GM12878 (cell line): ENCODE data around the gene SLC29A1. TPM values are rescaled to one million over a fixed set of nuclear protein-coding genes. Genes with fewer than 3 reads are reported as not detected.

Experiments used
- ATAC-seq: fragments of 200-7000 bp; cut with Tn5 transposase; 3 replicates; pipeline ENCODE4 v1.9.1; 2020; ENCODE audit warnings: mild to moderate bottlenecking, moderate library complexity
- BruUV-seq: library from RNA; stranded (reverse); fragments of 400-500 nt; replicated peaks from 2 replicates; lab custom pipeline; 2021; lab: Mats Ljungman, UMichigan
- CTCF ChIA-PET: fragments of 300-600 bp; sonication (Branson Sonifier 250); formaldehyde crosslinking; extraction: SDS; loops from one replicate; lab custom pipeline; 2021; ENCODE audit warnings: inconsistent platforms; lab: Yijun Ruan, JAX
- POLR2A ChIA-PET: fragments of 350-600 bp; formaldehyde crosslinking; extraction: SDS; loops from one replicate; lab custom pipeline; 2021; ENCODE audit warnings: inconsistent platforms; lab: Charles Lee
- RAD21 ChIA-PET: fragments of 300-600 bp; sonication (Branson Sonifier 250); formaldehyde crosslinking; loops from one replicate; lab custom pipeline; 2023; ENCODE audit warnings: antibody characterized with exemption; ENCODE audit not compliant: unreplicated experiment; lab: Charles Lee
- SMC1A ChIA-PET: fragments of 300-600 bp; sonication (Branson Sonifier 250); formaldehyde crosslinking; loops from one replicate; lab custom pipeline; 2023; ENCODE audit not compliant: unreplicated experiment, uncharacterized antibody; lab: Charles Lee
- DNase-seq: peaks from one replicate; pipeline ENCODE4 v3.0.0-alpha.2; 2011; ENCODE audit warnings: low read depth, low spot score
- FAIRE-seq: peaks from 3 replicates; lab custom pipeline; 2011; peaks lifted over from hg19 to GRCh38; lab: Jason Lieb, UNC
- H2AFZ ChIP-seq: 2 replicates; pipeline ENCODE4 v1.6.0; 2011; ENCODE audit warnings: low read depth, low read length, control low read depth; ENCODE audit not compliant: control insufficient read depth
- H3K27ac ChIP-seq: 2 replicates; pipeline ENCODE4 v1.5.1; 2011; ENCODE audit warnings: control low read depth; ENCODE audit not compliant: control insufficient read depth, insufficient read depth
- H3K27me3 ChIP-seq, 2 experiments: replicated peaks in 1 of 2; 2 replicates each; pipeline versions ENCODE4 v1.6.0 to v1.6.1; 2011; ENCODE audit warnings: low read length in 1 of 2; ENCODE audit not compliant: control insufficient read depth in 2 of 2, insufficient read depth in 2 of 2
- H3K36me3 ChIP-seq, 2 experiments: 2 replicates each; pipeline ENCODE4 v1.5.1; 2011; ENCODE audit warnings: low read length in 1 of 2; ENCODE audit not compliant: control insufficient read depth in 2 of 2, insufficient read depth in 2 of 2
- H3K4me1 ChIP-seq: 2 replicates; pipeline ENCODE4 v1.6.1; 2011; ENCODE audit warnings: mild to moderate bottlenecking, low read length, moderate library complexity, mixed read lengths; ENCODE audit not compliant: control insufficient read depth, insufficient read depth
- H3K4me2 ChIP-seq: 2 replicates; pipeline ENCODE4 v1.6.0; 2011; ENCODE audit warnings: control low read depth; ENCODE audit not compliant: control insufficient read depth, insufficient read depth
- H3K4me3 ChIP-seq: fragments of 200-600 bp; sonication (generic); 2 replicates; pipeline ENCODE4 v1.5.1; 2016
- H3K79me2 ChIP-seq: 2 replicates; pipeline ENCODE4 v1.6.0; 2011; ENCODE audit warnings: low read length; ENCODE audit not compliant: control insufficient read depth, insufficient read depth
- H3K9ac ChIP-seq: 2 replicates; pipeline ENCODE4 v1.8.0; 2011; ENCODE audit warnings: low read length, control low read depth, mixed read lengths; ENCODE audit not compliant: control insufficient read depth, insufficient read depth
- H3K9me3 ChIP-seq: replicated peaks from 3 replicates; pipeline ENCODE4 v1.5.1; 2011; ENCODE audit warnings: mild to moderate bottlenecking, low read length; ENCODE audit not compliant: control insufficient read depth, insufficient read depth
- H4K20me1 ChIP-seq: 2 replicates; pipeline ENCODE4 v1.6.0; 2011; ENCODE audit not compliant: control insufficient read depth, insufficient read depth
- KAT2A ChIP-seq: conservative IDR thresholded peaks from 2 replicates; pipeline ENCODE4 v1.6.1; 2011; ENCODE audit warnings: low read depth, low read length; ENCODE audit not compliant: control insufficient read depth
- MXI1 ChIP-seq: fragments of 150-350 bp; IDR thresholded peaks from 2 replicates; pipeline ENCODE4 v1.6.1; 2011; ENCODE audit warnings: low read depth, mild to moderate bottlenecking, inconsistent platforms, low read length, improper control_type of control experiment
- NFIC ChIP-seq: IDR thresholded peaks from 2 replicates; pipeline ENCODE4 v1.6.1; 2012; ENCODE audit warnings: low read depth, mild to moderate bottlenecking, inconsistent platforms, low read length, moderate library complexity
- POLR2AphosphoS2 ChIP-seq: IDR thresholded peaks from 2 replicates; pipeline ENCODE4 v1.6.1; 2011; ENCODE audit warnings: low read depth, mild to moderate bottlenecking, low read length, improper control_type of control experiment, moderate library complexity
- RBBP5 ChIP-seq: fragments of 200-600 bp; sonication (generic); conservative IDR thresholded peaks from 2 replicates; pipeline ENCODE4 v1.6.1; 2016
- SMAD5 ChIP-seq: IDR thresholded peaks from 2 replicates; pipeline ENCODE4 v1.6.1; 2016; ENCODE audit warnings: antibody characterized with exemption, low read depth
- SUPT20H ChIP-seq: IDR thresholded peaks from 2 replicates; pipeline ENCODE4 v1.6.1; 2011; ENCODE audit warnings: low read depth, mild to moderate bottlenecking, low read length, moderate library complexity, borderline replicate concordance; ENCODE audit not compliant: control insufficient read depth
- TCF12 ChIP-seq: IDR thresholded peaks from 2 replicates; pipeline ENCODE4 v1.6.1; 2011; ENCODE audit warnings: low read depth, mild to moderate bottlenecking, low read length
- WGBS: methylation state at CpG from one replicate; pipeline ENCODE4 v1.1.6; 2016; ENCODE audit warnings: low lambda C conversion rate; ENCODE audit not compliant: insufficient replicate concordance, insufficient coverage; ENCODE audit errors: missing lambda C conversion rate; 5-methylcytosine and 5-hydroxymethylcytosine counted together
- in situ Hi-C: fragments of 300-500 bp; cut with MboI; formaldehyde crosslinking; loops from 9 replicates; pipeline ENCODE4 v1.14.3; 2018; ENCODE audit warnings: mixed read lengths
- intact Hi-C: fragments of 100-400 bp; cut with micrococcal nuclease; formaldehyde crosslinking; loops from one replicate; pipeline ENCODE4 v1.14.2; 2022; ENCODE audit not compliant: unreplicated experiment
- polyA plus RNA-seq, 11 experiments: library from polyadenylated mRNA; depleted of rRNA in 4 of 11; unstranded in 6 of 11; stranded (reverse) in 5 of 11; fragments of >200 nt; fragmentation: Nextera tagmentation in 4 of 11; fragmentation: Illumina TruSeq in 1 of 11; extraction: Ambion mirVana in 4 of 11; extraction: Trizol in 1 of 11; gene quantifications; 1 replicate in 1 of 11; 2 replicates in 10 of 11; pipeline versions ENCODE4 v1.2.1 to v1.2.3, GENCODE V29; 2011 to 2016; ENCODE audit warnings: inconsistent platforms in 2 of 11, missing spikeins in 2 of 11, low read depth in 1 of 11
- total RNA-seq, 4 experiments: library from RNA; depleted of rRNA in 3 of 4; stranded (reverse); fragments of >200 nt in 3 of 4; fragmentation: Illumina TruSeq in 1 of 4; extraction: Trizol in 1 of 4; gene quantifications; 2 replicates each; pipeline versions ENCODE4 v1.2.1 to v1.2.3, GENCODE V29; 2013 to 2021
- TF ChIP-seq, protein P1 (sequence below): IDR thresholded peaks from 2 replicates; pipeline ENCODE4 v1.6.1; 2011; ENCODE audit warnings: mild to moderate bottlenecking, low read depth, low read length, moderate library complexity; ENCODE audit not compliant: insufficient replicate concordance

Gene SLC29A1
- total and polyA plus RNA-seq, 10 of the 15 experiments (the other 5 are each of a cell fraction or from before 2014, with no cell fraction given), result 10.0 to 132 (median 93.4) TPM

DNA sequence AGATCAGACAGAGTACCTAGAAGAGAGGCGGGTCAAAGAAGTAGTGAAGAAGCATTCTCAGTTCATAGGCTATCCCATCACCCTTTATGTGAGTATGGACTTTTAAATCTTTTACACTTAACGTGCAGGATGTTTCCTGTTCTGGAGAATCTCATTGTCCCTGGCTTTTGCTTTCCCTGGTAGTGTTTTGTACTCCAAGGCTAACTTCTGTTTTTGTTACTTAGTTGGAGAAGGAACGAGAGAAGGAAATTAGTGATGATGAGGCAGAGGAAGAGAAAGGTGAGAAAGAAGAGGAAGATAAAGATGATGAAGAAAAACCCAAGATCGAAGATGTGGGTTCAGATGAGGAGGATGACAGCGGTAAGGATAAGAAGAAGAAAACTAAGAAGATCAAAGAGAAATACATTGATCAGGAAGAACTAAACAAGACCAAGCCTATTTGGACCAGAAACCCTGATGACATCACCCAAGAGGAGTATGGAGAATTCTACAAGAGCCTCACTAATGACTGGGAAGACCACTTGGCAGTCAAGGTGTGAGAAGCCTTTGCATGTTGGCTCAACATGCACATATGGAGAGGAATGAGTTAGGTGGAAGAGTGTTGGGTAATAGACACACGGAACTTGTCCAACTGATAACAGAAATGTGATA is 26.8 kb downstream of the SLC29A1 start:
- RAD21 ChIA-PET, result interaction anchor here (1.4 kb wide), 1 partner anchor 12 kb away, joined by 6 read pairs; no protein-coding TSS in a partner anchor
- WGBS, result 52% methylated on average over 5 of the region's 6 CpGs
- in situ Hi-C loops, result no loop called here
- CTCF ChIA-PET, result interaction anchor here (1.0 to 3.0 kb wide), 7 partner anchors 8 to 151 kb away, joined by 3 to 14 read pairs (median 6); no protein-coding TSS in a partner anchor
- SMC1A ChIA-PET, result interaction anchor here (2.6 kb wide), 1 partner anchor 26 kb away, joined by 10 read pairs; no protein-coding TSS in a partner anchor
- FAIRE-seq (no peak), DNase-seq (no peak), ATAC-seq (no peak)
- Histone ChIP-seq H3K4me1 (peaks cover 11% of the 10 kb centered on the region), H2AFZ (no peak overlapping the region), H3K4me2 (peak overlapping the region; percentile 66), H3K9ac (no peak overlapping the region; the same call in 1 of the 2 replicates), H3K27ac (no peak overlapping the region), H3K36me3 (peaks cover 37 to 53% of the 10 kb centered on the region in 2 experiments), H3K4me3 (peak overlapping the region; percentile 95), H3K9me3 (no peaks in the 10 kb centered on the region), H3K27me3 (no peaks in the 10 kb centered on the region), H4K20me1 (peaks cover 11% of the 10 kb centered on the region; the same call in 1 of the 2 replicates), H3K79me2 (peaks cover 82% of the 10 kb centered on the region)
- intact Hi-C loops, result no loop called here
- TF ChIP-seq MXI1, result no peak
- TF ChIP-seq NFIC, result no peak
- no peak for TF ChIP-seq TCF12
- no peak for TF ChIP-seq RBBP5
- no peak for TF ChIP-seq POLR2AphosphoS2
- no peak for TF ChIP-seq KAT2A
- TF ChIP-seq, protein P1, sequence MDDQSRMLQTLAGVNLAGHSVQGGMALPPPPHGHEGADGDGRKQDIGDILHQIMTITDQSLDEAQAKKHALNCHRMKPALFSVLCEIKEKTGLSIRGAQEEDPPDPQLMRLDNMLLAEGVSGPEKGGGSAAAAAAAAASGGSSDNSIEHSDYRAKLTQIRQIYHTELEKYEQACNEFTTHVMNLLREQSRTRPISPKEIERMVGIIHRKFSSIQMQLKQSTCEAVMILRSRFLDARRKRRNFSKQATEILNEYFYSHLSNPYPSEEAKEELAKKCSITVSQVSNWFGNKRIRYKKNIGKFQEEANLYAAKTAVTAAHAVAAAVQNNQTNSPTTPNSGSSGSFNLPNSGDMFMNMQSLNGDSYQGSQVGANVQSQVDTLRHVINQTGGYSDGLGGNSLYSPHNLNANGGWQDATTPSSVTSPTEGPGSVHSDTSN, result no peak
- 0 out of 2 replicates have a peak, but pooled peaks have one; percentile 18 for TF ChIP-seq SMAD5
- no peak for TF ChIP-seq SUPT20H
- TSS peak; percentile 49 for BruUV-seq
- POLR2A ChIA-PET, result interaction anchor here (1.9 to 6.3 kb wide), 4 partner anchors 10 to 14 kb away, joined by 4 to 131 read pairs (median 7); partner anchors contain the start of gene SLC35B2
